Sigmoid colon (tissue), 4 donors: ENCODE data around the gene ELK1.

Source experiments
- CTCF ChIP-seq, 4 experiments: fragments of 450-650 bp in 3 of 4; fragments of 200-600 bp in 1 of 4; IDR thresholded peaks; one replicate each; pipeline ENCODE4 v1.5.1; 2016 to 2019; ENCODE audit warnings: antibody characterized with exemption in 4 of 4, mild to moderate bottlenecking in 3 of 4, moderate library complexity in 2 of 4
- EP300 ChIP-seq, 4 donors: sonication (generic); formaldehyde crosslinking; IDR thresholded peaks; one replicate each; pipeline ENCODE4 v1.6.1; 2017; ENCODE audit warnings: antibody characterized with exemption in 4 of 4

GRCh38 chrX:47596256-47596655, 54.1 kb downstream of the ELK1 start:
- no peak for TF ChIP-seq CTCF (IDR thresholded peaks at IDR 0.05)
- TF ChIP-seq EP300 (IDR thresholded peaks at IDR 0.05) = no peak
